Measurements from ENCODE around the gene GPC5. TPM values are rescaled to one million over a fixed set of nuclear protein-coding genes. Genes with fewer than 3 reads are reported as not detected.

The GPC5 gene
- total and polyA plus RNA-seq, 9 of the 15 experiments (the other 6 are each of a cell fraction or from before 2014, with no cell fraction given), result 0.18 to 0.27 TPM; not detected in 7

DNA sequence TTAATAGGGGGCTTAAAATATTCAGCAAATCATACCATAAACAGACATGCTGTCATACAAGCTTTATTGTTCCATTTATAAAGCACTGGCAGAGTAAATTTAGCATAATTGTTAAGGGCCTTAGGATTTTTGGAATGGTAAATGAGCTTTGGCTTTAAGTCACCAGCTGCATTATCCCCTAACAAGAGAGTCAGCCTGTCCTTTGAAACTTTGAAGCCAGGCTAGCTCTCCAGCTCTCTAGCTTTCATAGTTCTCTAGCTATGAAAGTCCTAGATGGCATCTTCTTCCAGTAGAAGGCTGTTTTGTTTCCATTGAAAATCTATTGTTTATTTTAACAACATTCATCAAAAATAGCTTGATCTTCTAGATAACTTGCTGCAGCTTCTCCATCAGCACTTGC lies 1407.3 kb downstream of the GPC5 start:
- intact Hi-C loops (cut with micrococcal nuclease), result no loop called here
- Histone ChIP-seq H3K36me3 (ENCODE audit: control insufficient read depth, insufficient read depth, low read length) (no peaks in the 10 kb centered on the region), H3K9me3 (replicated peaks; ENCODE audit: control insufficient read depth, insufficient read depth, low read depth, low read length) (no peaks in the 10 kb centered on the region), H2AFZ (ENCODE audit: low read depth, low read length) (no peak overlapping the region), H3K9me1 (ENCODE audit: control insufficient read depth, insufficient read depth, low read length) (no peaks in the 10 kb centered on the region), H4K20me1 (replicated peaks; ENCODE audit: control insufficient read depth, insufficient read depth, low read length) (no peaks in the 10 kb centered on the region), H3K4me1 (replicated peaks in 1 of 2; ENCODE audit: control insufficient read depth in 2 of 2, insufficient read depth in 2 of 2, low read length in 2 of 2) (no peaks in the 10 kb centered on the region), H3K27ac (ENCODE audit: extremely low read depth, low read depth, low read length) (no peak overlapping the region), H3K79me2 (ENCODE audit: control insufficient read depth, insufficient read depth, low read length) (no peaks in the 10 kb centered on the region), H3K4me2 (ENCODE audit: insufficient read depth, low read length) (no peak overlapping the region), H3K4me3 (no peak overlapping the region), H3K9ac (ENCODE audit: insufficient read depth in 1 of 2, low read depth in 2 of 2, low read length in 2 of 2) (no peak overlapping the region), H3K27me3 (ENCODE audit: control insufficient read depth in 2 of 2, insufficient read depth in 2 of 2, low read length in 2 of 2) (no peaks in the 10 kb centered on the region)
- in situ Hi-C loops (cut with MboI), result no loop called here
- no peak for ATAC-seq
- TF ChIP-seq POLR3A (IDR thresholded peaks at IDR 0.05; ENCODE audit: borderline replicate concordance, extremely low read depth, insufficient read depth, insufficient read length) (no peak), KAT8 (IDR thresholded peaks at IDR 0.05; ENCODE audit: low read depth) (no peak), ZBTB40 (IDR thresholded peaks at IDR 0.05) (no peak), ZBTB40 (CRISPR knock-in tag; IDR thresholded peaks at IDR 0.05) (no peak), NFATC3 (IDR thresholded peaks at IDR 0.05) (no peak)
- TF ChIP-seq, protein P1, sequence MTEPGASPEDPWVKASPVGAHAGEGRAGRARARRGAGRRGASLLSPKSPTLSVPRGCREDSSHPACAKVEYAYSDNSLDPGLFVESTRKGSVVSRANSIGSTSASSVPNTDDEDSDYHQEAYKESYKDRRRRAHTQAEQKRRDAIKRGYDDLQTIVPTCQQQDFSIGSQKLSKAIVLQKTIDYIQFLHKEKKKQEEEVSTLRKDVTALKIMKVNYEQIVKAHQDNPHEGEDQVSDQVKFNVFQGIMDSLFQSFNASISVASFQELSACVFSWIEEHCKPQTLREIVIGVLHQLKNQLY (CRISPR knock-in tag; conservative IDR thresholded peaks at IDR 0.05), result no peak
- ChIA-PET CTCF (ENCODE audit: low intra/inter-chr PET ratio) (no interaction called here), POLR2A (no interaction called here)
- DNase-seq (ENCODE audit: extremely low read depth in 1 of 4, low spot score in 3 of 4), result no peak
- BruUV-seq (replicated peaks), result no TSS peak
- no peak for FAIRE-seq
